Endothelial cell of umbilical vein (primary cell): ENCODE results near the gene PTPRE.

ENCODE experiments used
- EZH2 ChIP-seq: IDR thresholded peaks from 2 replicates; pipeline ENCODE4 v1.6.1; 2012; ENCODE audit warnings: borderline replicate concordance, low read depth, mild to moderate bottlenecking, moderate library complexity, low read length, inconsistent platforms; ENCODE audit not compliant: severe bottlenecking
- FOS ChIP-seq: IDR thresholded peaks from 2 replicates; pipeline ENCODE4 v1.6.1; 2011; ENCODE audit warnings: mild to moderate bottlenecking, low read length, moderate library complexity, borderline replicate concordance; ENCODE audit not compliant: insufficient read depth
- GATA2 ChIP-seq: IDR thresholded peaks from 2 replicates; pipeline ENCODE4 v1.7.0; 2011; ENCODE audit warnings: low read depth, mild to moderate bottlenecking, moderate library complexity, mixed read lengths, low read length; ENCODE audit not compliant: insufficient read length, insufficient read depth
- JUN ChIP-seq: IDR thresholded peaks from 2 replicates; pipeline ENCODE4 v1.6.1; 2011; ENCODE audit warnings: borderline replicate concordance, low read depth; ENCODE audit not compliant: insufficient read length, insufficient read depth
- MYC ChIP-seq: IDR thresholded peaks from one replicate; pipeline ENCODE4 v1.6.1; 2011; ENCODE audit warnings: mild to moderate bottlenecking, low read depth, low read length
- POLR2A ChIP-seq: IDR thresholded peaks from 2 replicates; pipeline ENCODE4 v1.6.1; 2012; ENCODE audit warnings: low read depth, mild to moderate bottlenecking, control low read depth, low read length
- POLR2AphosphoS5 ChIP-seq: IDR thresholded peaks from 2 replicates; pipeline ENCODE4 v1.6.1; 2012; ENCODE audit warnings: low read depth, mild to moderate bottlenecking, control low read depth, low read length, moderate library complexity; ENCODE audit not compliant: insufficient read depth
- TF ChIP-seq, protein P1 (sequence below), 2 donors: IDR thresholded peaks; 1 replicate in 1 of 2; 2 replicates in 1 of 2; pipeline ENCODE4 v1.5.1; 2011; ENCODE audit warnings: low read length in 2 of 2, mild to moderate bottlenecking in 2 of 2, moderate library complexity in 2 of 2, control low read depth in 1 of 2, inconsistent platforms in 1 of 2, low read depth in 1 of 2; ENCODE audit not compliant: insufficient read depth in 1 of 2; ENCODE audit errors: extremely low read depth in 1 of 2
- TF ChIP-seq, protein P2 (sequence below): IDR thresholded peaks from 2 replicates; pipeline ENCODE4 v1.6.1; 2011; ENCODE audit not compliant: insufficient read depth, insufficient read length

DNA sequence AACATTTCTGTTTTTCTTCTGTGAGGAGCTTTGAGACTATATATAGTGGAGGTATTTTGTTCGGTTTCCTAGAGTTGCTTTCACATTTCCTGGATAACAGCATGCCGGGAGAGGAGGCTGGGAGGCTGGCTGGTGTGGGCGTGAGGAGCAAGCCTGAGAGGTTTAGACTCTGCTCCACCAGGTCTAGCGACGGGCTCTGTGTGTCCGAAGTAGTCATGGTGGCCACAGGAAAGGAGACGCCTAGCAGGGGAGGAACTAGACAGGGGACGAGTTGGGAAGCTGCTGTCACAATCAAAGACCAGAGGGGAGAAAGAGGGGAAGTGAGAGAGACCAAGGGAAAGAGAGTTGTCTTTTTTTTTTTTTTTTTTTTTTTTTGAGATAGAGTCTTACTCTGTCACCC is 19.6 kb downstream of the PTPRE start:
- no peak for TF ChIP-seq EZH2
- no peak for TF ChIP-seq POLR2AphosphoS5
- TF ChIP-seq, protein P1, sequence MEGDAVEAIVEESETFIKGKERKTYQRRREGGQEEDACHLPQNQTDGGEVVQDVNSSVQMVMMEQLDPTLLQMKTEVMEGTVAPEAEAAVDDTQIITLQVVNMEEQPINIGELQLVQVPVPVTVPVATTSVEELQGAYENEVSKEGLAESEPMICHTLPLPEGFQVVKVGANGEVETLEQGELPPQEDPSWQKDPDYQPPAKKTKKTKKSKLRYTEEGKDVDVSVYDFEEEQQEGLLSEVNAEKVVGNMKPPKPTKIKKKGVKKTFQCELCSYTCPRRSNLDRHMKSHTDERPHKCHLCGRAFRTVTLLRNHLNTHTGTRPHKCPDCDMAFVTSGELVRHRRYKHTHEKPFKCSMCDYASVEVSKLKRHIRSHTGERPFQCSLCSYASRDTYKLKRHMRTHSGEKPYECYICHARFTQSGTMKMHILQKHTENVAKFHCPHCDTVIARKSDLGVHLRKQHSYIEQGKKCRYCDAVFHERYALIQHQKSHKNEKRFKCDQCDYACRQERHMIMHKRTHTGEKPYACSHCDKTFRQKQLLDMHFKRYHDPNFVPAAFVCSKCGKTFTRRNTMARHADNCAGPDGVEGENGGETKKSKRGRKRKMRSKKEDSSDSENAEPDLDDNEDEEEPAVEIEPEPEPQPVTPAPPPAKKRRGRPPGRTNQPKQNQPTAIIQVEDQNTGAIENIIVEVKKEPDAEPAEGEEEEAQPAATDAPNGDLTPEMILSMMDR (IDR thresholded peaks at IDR 0.05; ENCODE audit: extremely low read depth in 1 of 2, insufficient read depth in 1 of 2, low read depth in 1 of 2, low read length in 2 of 2), result no peak
- no peak for TF ChIP-seq POLR2A
- no peak for TF ChIP-seq MYC
- no peak for TF ChIP-seq GATA2
- TF ChIP-seq JUN, result no peak
- TF ChIP-seq, protein P2, sequence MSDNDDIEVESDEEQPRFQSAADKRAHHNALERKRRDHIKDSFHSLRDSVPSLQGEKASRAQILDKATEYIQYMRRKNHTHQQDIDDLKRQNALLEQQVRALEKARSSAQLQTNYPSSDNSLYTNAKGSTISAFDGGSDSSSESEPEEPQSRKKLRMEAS, result no peak
- no peak for TF ChIP-seq FOS
